NCI-H2196 (cell line): Measurements from ENCODE around the gene HTR6.
A peak's percentile ranks its signal among the peaks of the same experiment; 100 is the strongest.
"Not testable (repeated sequence)": the region's sequence is repeated elsewhere in the genome, so short reads cannot be mapped to it uniquely, and the experiment has no call there.

Experiments used
- DNase-seq: peaks from one replicate; lab custom pipeline; 2025; ENCODE audit not compliant: unreplicated experiment; lab: John Stamatoyannopoulos, UW

HTR6 gene

DNA sequence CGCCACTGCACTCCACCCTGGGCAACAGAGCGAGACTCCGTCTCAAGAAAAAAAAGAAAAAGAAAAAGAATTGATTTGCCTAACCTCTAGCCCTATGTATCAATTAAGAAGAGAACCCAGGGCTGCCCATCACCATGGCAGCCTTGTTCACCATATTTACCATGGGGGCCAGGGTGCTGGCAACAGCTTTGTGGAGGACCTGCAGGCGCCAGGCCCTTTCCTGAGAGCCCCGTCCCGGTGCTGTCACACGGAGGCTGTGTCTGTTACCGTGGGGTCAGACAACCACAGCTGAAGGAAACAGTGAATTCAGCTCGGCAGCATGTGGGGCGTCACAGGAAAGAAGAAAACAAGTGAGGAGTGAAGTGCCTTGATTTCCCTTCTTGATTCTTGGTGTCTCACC is 27.1 kb upstream of the HTR6 start:
- no peak for DNase-seq

DNA sequence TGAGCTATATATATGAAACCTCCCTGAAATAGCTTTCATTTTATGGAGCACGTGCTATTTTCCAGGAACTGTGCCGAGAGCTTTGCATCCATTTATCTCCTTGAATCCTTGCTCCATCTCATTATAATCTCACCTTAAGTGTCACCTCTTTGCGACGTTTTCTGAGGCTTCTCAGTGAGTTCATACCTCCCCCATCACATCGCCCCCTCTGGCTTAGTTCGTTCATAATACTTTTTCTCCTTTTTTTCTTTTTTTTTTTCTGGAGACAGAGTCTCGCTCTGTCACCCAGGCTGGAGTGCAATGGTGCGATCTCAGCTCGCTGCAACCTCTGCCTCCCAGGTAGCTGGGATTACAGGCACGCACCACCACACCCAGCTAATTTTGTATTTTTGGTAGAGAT is 25.4 kb upstream of the HTR6 start:
- DNase-seq = not testable (repeated sequence)

DNA sequence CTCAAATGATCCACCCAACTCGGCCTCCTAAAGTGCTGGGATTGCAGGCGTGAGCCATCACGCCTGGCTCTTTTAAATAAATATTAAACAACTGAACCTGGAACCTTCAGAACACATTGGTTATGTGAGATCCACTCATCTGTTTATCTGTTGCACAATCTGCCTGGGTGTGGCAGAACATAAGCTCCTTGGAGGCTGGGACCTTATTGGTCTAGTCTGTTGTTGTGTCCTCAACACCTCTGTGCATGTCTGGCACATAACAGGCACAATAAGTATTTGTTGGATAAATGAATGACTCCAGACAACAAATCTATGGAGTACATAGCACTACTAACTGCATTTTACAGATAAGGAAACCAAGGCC is 24.7 kb upstream of the HTR6 start:
- DNase-seq = peak; percentile 61

DNA sequence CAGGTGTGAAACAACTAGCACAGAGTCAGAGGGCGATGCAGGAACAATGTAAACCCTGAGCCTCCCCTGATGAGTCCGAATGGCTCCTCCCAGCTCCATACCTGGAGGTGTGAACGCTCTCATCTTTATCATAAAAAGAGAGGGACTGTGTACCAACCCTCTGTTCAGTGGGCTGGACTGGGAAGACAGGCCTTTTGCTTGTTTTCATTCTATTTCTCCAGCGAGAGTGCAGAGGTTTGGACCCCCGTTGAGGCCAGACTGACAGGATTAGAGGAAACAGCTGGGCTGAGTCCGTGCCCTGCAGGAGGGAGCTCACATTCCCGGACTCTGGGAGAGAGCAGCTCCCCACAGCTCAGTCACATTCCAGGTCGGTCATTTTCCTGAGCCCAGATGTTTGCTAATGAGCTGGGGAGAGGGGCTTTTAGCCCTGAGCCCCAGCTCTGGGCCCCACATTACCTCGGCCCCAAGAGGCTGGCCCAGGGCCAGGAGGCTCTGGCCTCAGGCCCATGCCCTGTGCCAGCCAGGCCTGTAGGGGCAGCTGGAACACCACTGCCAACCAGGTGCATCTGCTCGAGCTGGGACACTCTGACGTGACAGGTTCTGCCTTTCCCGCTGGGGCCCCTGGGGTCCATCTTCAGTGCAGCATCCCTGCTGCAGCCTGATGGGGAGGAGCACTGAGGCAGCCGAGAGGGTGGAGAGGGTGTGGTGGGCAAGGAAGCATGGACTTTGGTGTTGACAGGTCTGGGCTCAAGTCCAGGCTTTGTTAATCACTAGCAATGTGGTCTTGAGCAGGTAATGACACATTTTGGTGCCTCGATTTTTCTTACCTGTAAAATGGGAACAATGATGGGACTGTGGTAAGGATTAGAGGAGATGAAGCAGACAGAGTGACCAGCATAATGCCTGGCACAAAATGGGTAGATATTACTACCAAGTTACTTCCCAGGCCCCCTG is 24.0 kb upstream of the HTR6 start:
- DNase-seq = peak; percentile 81

DNA sequence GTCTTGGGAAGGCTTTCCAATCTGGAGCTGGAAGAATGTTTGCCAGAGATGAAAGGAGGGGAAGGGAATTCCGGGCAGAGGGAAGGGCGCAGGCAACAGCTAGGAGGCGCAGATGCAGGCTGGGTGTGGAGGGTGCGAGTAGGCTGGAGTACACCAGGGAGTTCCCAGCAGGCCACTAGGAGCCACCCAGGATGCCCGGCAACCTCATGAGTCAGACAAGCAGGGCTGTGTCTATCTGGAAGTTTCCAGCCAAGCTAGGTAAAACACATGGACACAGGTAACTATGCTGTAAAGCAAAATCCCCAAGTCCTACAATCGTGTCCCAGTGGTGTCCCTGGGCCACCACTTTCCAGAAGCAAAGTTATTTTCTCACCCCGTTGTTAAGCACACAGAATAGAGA is 21.6 kb upstream of the HTR6 start:
- DNase-seq = peak; percentile 21

DNA sequence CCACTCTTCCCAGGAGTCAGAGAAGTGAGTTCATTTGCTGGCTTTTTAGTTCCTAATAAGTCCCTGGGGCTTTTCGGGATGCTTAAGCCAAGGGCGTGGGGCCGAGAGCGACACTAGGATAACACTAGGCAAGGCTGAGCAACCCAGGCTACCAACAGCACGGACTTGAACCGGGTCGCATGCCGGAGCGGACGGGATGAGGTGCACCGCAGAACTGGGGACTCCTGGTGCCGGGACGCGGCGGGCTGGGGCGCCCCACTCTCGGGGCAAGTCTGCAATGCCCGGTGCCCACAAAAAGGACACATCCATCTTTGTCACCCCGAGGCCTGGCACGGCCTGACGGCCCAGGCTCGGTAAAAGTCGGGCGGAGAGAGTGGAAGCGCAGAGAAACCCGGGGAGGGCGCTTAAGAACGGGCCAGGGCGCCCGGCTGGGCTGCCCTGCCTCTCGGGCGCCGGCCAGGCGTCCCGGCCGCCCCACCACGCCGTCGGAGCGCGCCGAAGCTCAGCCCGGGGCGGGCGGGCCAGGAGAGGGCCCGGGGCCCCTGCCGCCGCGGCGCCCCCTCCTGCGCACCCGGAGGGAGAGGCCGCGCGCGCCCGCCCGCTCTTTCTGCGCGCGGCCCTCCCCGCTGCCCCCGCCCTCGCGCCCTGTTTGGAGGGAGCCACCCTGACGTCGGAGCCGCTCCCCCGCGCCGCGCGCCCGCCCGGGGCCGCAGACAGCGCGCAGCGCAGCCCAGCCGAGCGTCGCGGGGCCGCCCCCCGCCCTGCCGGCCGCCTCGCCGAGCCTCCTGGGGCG is 20.9 kb upstream of the HTR6 start, which contains the start of gene NBL1:
Gene NBL1 (plus strand): TSS at position 710 of the 793 bp plus-strand sequence. CDS start 10,720 bp downstream, outside the sequence.
- peak; percentile 74 for DNase-seq

DNA sequence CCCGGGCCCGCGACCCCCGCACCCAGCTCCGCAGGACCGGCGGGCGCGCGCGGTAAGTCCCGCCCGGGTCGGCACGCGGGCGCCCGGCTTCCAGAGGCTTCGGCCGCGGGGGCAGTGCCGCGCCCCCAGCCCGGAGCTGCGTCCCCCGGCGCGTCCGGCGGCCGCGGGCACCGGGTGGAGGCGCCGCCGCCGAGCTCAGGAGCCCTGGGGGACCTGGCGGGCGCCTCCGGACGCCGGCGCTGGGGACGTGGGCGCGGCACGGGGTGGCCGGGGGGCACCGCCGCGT is 20.3 kb upstream of the HTR6 start:
- no peak for DNase-seq

DNA sequence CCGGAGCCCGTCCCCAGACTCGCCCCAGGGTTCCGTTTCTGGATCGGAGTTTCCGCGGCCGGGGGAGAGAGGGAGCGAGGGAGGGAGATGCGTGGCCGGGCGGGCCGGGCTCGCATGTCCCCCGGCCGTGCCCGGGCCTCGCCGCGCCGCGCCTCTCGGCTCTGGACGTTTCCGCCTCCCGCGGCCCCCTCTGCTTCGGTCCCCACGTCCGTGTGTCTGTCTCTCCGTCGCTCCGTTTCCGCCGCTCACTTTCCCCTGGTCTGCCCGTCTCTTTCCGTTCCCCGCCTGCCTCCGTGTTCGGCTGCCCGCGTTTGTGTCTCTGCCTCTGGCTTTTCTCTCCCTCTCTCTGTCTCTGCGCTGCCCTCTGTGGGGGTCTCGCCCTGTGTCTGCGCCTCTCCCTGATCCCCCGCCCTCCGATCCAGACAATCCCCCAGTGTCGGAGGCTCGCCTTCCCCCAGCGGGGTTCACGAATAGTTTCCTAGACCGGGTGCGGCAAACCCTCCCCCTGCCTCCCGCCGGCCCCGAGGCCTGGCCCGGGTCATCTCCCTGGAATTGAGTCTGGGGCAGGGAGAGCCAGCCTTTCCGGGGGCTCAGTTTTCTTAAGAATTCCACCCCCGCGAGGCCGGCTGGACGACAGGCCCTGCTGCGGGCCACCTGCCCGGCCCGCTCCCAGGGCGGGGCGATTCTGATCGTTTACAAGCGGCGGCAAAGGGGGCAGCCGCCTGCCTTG is 19.8 kb upstream of the HTR6 start:
- DNase-seq = no peak

DNA sequence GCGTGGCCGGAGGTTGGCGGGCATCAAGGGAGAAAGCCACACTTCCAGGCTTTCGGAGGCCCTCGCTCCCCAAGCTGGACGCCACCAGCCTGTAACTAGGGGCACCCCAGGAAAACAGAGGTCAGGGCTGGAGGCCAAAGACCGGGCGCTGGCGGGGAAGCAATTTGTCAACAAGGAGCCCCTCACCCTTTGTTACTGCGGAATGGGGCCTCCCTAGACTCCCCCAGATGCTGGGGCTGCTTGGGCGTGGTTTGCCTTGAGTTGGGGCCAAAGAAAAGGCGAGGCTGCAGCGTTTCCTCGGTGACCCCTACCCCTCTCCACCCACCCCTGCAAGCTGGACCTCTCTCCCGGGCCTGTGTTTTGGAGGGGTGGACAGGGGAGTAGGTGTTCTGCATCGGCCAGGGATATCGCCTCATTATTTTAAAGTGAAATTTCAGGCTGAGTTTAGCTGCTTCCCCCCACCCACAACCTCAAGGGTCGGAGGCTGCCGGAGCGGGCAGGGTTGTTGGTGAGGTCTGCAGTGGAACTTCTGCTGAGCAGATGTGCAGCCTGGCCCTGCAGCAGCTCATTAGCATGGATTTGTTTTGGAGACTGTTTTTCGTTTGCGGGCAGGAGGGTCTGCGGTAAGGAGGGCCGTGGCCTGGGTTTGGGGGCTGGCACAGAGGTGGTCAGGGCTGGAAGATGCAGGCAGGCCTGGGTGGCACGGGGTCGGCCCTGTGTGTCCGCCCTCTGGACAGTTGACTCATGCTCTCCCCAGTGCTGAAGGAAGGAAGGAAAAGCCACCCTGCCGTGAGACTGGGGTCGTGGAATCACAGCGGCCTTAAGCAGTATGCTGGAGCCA is 19.0 kb upstream of the HTR6 start:
- DNase-seq = no peak

DNA sequence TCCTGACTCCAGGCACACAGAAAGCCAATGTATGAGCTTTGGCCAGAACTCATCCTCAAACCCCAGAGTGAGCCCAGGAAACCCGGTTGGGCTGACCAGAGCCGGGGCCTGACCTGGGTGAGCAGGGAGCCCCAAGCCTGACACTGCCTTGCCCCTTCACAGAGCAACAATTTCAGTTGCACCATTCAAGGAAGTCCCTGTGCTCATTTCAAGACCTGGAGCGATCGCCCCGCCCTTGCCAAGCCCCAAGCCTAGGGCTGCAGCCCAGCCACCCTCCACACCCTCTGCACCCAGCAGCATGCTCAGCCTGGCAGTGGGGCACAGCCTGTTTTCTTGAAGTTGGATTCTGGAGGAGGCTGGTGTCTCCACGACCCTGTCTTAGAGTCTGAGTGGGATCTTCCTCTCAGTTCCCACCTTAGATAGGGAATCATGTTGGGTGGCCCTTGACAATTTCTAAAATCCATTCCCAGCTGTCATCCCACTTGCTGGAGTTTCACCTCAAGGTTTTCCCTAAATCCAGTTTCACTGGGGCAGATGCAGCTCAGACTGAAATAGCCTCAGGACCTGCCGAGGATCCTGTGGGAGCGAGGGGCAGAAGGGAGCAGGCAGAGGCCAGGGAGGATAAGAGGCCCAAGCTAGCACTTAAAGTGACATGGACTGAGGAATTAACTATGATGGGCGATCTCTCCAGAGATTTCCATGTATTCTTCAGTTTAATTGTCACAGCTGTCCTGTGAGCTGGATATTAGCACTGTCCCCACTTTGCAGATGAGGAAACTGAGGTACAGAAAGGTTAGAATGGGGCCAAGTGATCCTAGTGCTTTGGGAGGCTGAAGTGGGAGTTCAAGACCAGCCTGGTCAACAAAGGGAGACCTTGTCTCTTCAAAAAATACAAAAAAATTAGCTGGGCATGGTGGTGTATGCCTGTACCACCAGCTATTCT is 18.0 kb upstream of the HTR6 start:
- no peak for DNase-seq

DNA sequence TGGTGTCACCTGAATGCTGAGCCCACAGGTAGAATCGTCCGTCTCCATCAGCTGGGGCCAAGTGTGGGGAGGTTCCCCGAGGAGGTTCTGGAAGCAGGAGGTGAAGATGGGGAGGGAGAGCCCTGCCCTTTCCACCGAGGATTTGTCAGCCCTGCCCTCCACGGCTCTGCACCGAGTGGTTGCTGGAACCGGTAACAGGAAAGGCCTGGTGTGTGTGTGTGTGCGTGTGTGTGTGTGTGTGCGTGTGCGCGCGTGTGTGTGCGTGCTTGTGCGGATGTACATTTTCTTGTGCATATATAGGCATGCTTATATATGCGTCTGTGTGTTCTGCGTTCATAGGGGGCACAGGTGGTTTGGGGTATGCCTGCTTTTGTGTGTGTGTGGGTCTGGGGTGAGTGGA is 17.0 kb upstream of the HTR6 start:
- no peak for DNase-seq

DNA sequence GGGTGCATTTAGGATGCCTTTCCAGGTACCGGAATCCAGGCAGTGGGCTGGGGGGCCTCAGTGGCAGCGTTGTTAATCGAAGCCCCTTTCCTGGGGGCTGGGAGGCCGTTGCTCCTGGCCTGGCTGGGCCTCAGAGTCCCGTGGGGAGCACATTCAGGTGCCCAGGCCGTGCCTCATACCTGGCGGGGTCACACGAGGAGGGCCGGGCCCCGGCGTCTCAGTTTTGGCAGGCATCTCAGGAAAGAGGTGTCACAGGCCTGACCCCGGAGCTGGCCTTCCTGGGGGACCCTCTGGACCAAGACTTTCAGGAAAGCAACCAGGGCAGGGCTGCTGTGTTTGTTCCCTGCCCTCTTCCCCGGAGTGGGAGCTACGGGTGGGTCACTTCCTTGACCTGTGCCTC is 16.4 kb upstream of the HTR6 start:
- DNase-seq = no peak

DNA sequence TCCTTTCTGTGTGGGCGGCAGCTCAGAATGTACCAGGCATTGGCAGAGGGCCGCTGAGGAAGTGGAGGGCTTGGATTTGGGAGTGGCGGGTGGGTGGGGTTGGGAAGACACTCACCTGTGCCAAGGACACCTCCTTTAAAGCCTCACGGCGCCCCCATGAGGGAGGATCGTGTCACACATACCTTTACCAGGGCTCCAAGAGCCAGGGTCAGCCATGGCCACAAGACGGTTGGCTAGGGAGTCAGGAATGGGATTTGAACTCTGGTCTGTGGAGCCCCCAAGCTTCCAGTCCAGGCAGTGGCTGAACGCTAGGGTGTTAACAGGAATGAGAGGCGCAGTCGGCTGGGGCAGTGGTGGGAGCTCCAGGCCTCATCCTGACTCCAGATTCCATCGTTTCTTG is 16.0 kb upstream of the HTR6 start:
- DNase-seq = peak; percentile 67

DNA sequence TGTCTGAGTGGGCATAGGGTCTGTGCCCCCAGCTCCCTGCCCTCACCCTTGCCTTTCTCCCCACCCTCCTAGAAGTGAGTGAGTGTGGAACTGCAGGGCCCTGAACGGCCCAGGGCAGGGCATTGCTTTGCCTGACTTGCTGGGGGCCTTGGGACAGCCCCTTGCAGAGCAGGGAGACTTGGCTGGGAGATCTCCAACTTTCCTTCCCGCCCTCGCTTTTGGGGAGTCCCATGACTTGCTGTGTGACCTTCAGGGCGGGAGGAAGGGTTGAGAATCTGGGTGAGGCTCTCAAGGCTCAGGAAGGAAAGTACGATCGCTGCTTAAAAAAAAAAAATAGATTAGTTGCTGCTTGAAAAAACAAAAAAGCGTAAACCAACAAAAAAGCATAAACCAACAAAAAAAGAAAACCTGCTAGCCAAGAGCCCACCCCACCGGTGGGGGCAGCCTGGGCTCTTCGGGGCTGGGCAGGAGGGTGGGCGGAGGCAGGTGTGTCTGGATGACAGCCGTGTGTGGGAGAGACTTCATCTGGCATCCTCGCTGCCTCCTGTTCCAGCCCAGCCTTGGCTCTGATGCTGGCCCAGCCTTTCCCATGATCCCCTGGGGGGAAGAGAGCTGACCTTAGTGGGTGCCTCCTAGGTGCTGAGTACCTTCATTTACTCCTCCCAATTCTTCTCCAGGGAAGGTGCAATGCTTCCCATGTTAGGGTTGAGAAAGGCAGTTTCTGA is 14.1 kb upstream of the HTR6 start:
- no peak for DNase-seq

DNA sequence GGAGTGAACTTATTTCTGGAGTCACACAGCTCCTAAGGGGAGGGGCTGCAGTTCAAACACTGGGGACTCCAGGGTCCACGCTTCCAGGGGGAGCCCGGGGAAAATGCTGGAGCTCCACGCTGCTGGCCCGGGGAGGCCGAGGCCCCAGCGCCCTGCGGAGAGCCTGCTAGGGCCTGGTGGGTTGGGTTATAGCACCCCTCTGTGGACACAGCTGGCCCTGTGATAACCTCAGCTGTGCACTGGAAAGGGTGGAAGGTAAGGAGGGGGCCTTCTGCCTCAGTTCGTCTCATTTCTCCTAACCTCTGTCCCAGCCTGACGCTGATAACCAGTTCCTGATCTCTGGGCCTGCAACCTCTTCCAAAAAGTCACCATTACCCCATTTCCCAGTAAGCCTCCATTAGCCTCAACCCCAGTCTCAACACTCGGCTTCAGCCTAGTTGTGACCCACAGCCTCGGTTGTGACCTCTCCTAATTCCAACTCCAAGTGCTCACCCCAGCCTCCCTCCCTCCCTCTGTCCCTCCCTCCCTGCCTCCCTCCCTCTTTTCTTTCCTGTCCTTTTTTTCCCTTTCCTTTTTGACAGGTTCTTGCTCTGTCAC is 13.4 kb upstream of the HTR6 start:
- DNase-seq = peak; percentile 38

DNA sequence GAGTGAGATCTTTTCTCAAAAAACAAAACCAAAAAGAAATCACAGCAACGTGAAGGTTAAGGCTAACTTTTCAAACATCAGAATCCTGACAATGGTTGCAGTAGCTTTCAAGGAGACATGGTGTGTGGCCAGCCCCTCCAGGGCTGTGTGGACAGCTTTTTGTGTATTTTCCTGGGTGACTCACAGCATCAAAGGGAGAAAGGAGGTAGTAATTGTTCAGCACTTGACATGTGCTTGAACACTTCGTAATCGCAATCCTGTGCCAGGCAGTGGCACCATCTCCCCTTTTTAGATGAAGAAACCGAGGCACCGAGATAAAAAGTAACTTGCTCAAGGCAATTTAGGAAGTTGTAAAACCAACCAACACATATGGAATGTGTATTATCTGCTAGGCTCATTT is 10.3 kb upstream of the HTR6 start:
- peak; percentile 33 for DNase-seq

DNA sequence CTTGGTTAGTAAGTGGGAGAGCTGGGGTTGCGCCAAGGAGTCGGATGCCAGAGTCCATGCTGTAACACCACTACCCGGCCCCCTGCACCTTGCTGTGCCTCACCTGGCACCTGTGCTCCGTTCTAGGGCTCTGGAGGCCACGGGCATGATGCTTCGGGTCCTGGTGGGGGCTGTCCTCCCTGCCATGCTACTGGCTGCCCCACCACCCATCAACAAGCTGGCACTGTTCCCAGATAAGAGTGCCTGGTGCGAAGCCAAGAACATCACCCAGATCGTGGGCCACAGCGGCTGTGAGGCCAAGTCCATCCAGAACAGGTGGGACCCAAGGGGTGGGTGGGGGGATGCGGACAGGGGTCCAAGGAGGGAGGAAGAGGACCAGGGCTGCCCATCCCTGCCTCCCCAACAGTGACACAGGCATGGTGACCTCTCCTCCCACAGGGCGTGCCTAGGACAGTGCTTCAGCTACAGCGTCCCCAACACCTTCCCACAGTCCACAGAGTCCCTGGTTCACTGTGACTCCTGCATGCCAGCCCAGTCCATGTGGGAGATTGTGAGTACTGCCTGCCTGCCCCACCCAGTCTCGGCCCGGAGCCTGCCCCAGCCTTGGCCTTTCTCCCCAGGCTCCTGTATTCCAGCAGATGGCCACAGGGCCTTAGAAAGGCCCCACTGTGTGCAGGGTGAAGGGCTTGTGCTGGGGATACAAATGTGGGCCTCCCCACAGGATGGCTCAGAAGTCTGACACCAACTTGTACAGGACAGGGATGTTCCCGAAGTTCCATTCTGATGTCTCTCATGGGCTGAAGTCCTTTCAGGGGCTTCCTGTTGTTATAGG is 9.6 kb upstream of the HTR6 start:
- peak; percentile 66 for DNase-seq

DNA sequence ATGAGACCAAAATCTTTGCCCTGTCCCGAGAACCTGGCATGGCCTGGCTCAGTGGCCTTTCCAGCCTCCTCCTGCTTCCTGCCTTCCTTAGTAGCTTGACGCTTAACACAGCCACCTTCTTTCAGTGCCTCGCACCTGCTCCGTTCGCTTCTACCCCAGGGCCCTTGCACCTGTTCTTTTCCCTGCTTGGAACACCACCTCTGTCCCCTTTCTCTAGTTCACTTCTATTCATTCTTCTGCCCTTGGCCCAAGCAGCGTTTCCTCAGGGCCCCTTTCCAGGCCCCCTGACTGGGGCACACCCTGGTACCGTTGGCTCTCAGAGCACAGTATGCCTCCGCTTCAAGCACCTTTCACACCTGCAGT is 9.0 kb upstream of the HTR6 start:
- no peak for DNase-seq
